Stimulated activated CD4-positive, alpha-beta T cell treated with anti-CD3 and anti-CD28 coated beads, Interleukin-12 subunit alpha, Interleukin-12 subunit beta, amount 100 ng/mL, for 48 hours (primary cell): ENCODE measurements around the gene THPO.

Source experiments
- DNase-seq, 3 donors: peaks; one replicate each; pipeline ENCODE4 v3.0.0-alpha.2; 2020; ENCODE audit warnings: low read depth in 2 of 3, low spot score in 1 of 3

Gene THPO

DNA sequence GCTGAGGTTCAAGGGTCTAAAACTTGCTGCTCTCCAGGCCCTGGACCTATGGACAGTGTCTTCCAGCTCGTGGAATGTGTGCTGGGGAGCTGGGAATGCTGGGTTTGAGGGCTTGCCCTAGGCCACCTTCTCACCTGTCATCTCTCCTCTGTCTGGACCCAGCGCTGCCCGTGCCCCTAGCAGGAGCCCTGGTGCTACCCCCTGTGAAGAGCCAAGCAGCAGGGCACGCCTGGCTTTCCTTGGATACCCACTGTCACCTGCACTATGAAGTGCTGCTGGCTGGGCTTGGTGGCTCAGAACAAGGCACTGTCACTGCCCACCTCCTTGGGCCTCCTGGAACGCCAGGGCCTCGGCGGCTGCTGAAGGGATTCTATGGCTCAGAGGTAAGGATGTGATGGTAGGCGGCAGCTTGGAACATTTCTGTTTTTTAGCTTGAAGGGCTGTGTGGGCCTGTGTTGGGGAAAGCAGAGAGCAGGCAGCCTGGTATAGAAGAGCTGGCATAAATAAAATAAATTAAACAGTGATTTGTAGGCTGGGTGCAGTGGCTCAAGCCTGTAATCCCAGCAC lies 6.9 kb upstream of the THPO start:
- DNase-seq, result no peak

DNA sequence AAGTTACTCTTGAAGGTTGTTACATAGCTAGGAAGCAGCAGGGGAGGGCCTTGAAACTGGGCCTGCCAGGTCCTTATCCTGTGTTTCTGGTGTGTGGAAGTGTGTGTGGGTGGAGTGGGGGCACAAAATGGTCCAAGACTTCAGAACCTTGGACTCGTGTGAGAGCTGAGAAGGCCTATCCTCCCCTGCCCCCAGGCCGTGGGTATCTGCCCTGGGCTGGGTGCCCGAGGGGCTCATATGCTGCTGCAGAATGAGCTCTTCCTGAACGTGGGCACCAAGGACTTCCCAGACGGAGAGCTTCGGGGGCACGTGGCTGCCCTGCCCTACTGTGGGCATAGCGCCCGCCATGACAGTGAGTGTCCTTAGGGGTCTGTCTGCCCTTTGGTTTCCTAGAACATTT lies 6.3 kb upstream of the THPO start:
- DNase-seq, result no peak

DNA sequence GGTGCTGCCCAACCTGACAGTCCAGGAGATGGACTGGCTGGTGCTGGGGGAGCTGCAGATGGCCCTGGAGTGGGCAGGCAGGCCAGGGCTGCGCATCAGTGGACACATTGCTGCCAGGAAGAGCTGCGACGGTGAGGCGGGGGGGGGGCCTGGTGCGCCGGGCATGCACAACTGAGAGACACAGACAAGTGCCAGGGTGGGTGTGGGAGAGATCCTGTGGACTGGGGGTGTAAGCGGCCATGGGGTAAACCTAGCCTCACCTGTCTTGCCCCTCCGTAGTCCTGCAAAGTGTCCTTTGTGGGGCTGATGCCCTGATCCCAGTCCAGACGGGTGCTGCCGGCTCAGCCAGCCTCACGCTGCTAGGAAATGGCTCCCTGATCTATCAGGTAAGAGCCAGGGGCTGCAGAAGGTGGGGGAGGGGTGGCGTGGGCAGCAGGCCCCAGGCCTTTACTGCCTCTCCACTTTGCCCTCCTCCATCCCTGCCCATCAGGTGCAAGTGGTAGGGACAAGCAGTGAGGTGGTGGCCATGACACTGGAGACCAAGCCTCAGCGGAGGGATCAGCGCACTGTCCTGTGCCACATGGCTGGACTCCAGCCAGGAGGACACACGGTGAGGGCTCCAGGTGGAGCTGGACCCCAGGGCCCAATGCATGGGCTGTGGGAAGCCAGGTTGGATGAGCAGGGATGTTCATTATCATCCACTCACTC lies 5.2 kb upstream of the THPO start:
- no peak for DNase-seq

DNA sequence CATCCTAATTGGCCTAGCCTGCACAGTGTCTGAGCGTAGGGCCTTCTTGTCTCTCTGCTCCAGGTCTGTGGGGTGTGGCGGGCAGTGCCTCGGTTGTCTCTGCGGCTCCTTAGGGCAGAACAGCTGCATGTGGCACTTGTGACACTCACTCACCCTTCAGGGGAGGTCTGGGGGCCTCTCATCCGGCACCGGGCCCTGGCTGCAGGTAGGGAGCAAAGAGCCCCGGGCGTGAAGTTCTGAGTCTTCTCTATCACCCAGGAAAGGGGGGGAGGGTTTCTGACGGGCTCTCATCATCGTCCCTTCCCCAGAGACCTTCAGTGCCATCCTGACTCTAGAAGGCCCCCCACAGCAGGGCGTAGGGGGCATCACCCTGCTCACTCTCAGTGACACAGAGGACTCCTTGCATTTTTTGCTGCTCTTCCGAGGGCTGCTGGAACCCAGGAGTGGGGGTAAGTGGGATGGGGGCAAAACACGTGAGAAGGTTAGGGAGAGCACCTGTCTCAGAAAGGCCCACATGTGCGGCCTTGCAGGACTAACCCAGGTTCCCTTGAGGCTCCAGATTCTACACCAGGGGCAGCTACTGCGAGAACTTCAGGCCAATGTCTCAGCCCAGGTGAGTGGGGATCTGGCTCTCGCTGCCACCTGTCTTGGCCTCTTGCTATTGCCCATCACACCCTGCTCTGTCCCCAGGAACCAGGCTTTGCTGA lies 4.5 kb upstream of the THPO start:
- DNase-seq, result no peak

DNA sequence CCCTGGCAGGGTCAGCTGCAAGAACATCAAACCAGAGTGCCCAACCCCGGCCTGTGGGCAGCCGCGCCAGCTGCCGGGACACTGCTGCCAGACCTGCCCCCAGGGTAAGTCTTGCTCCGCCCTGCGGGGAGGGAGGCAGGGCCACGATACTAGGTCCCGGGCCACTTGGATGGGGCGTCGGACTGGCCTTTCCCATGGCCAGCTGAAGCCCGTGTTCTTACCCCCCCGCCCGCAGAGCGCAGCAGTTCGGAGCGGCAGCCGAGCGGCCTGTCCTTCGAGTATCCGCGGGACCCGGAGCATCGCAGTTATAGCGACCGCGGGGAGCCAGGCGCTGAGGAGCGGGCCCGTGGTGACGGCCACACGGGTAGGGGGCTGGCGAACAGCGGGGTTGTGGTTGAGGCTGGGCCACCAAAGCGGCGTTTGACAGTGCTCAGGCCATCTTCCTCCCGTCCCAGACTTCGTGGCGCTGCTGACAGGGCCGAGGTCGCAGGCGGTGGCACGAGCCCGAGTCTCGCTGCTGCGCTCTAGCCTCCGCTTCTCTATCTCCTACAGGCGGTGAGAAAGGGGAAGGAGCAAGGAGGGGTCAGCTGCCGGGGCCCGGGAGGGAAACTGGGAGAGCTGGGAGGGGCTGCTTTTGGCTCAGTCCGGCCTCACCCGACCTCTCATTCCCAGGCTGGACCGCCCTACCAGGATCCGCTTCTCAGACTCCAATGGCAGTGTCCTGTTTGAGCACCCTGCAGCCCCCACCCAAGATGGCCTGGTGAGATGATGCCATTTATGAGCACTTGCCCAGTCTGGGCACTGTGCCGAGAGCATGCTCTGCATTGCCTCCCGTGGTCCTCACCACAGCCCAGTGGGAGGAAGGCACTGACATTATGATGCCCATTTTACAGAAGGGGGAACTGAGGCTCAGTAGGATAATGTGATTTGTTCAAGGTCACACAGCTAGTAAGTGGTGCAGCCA lies 3.5 kb upstream of the THPO start:
- DNase-seq, result no peak

DNA sequence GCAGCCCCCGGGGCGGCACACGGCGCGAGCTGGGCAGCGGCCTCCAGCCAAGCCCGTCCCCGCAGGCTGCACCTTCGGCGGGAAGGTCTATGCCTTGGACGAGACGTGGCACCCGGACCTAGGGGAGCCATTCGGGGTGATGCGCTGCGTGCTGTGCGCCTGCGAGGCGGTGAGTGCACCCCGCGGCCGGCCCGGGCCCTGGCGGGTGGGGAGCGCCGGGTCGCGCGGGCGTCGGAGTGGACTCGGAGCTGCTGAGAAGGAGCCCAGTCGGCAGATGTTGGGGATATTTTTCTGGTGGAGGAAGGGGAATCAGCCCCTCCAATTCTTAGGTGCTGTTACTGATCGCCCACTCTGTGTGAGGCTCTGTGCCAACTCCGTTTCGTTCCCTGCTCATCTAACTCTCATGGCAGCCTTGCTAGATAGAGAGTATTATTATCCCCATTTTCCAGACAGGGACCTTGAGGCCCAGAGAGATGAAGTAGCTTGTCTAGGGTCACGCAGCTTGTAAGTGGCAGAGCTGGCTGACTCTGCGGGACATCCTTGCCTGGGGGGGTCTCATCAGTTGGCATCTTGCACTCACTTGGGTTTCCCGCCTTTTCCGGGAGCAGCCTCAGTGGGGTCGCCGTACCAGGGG lies 2.7 kb upstream of the THPO start:
- no peak for DNase-seq

DNA sequence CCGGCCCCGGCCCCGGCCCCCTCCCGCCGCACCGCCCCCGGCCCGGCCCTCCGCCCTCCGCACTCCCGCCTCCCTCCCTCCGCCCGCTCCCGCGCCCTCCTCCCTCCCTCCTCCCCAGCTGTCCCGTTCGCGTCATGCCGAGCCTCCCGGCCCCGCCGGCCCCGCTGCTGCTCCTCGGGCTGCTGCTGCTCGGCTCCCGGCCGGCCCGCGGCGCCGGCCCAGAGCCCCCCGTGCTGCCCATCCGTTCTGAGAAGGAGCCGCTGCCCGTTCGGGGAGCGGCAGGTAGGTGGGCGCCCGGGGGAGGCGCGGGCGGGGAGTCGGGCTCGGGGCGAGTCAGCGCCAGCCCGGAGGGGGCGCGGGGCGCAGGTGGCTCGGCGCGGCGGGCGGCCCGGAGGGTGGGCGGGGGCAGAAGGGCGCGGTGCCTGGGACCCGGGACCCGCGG lies 2.2 kb upstream of the THPO start:
- no peak for DNase-seq

DNA sequence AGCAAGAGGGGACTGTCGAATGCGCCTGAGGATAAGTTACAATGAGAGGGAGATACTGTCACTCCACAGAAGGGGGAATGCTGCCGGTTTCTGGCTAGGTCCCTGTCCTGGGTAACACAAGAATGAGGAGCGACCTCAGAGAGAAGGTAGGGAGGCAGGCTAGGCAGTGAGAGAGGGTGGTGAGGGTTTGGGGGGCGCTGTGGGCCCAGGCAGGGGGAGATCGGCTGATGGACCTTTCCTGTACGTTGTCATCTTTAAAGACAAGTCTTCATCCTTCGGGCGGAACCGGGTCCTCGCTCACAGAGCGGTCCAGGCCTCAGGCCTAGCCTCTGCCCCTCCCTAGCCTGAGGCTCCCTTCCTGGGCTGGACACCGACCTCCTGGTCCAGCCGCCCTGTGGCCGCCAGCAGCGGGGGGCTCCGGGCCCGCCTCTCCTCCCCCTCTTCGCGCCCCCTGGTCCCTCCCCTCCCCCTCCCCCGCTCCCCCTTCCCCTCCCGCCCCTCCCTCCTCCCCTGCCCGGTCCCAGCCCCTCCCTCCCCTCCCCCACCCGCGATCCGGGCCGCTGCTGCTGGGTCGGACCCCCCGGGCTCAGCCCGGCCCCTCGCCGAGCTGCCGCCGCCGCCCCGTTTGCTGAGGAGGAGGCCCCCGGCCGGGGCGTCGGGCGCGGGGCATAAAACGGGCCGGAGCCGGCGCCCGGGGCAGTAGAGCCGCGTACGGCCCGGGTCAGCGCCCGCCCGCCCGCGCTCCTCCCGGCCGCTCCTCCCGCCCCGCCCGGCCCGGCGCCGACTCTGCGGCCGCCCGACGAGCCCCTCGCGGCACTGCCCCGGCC lies 1.6 kb upstream of the THPO start, which contains the start of gene CHRD:
CHRD (plus strand) TSS at position 697 of the 827 bp plus-strand sequence. CDS start 265 bp downstream, outside the sequence.
- DNase-seq, result no peak

DNA sequence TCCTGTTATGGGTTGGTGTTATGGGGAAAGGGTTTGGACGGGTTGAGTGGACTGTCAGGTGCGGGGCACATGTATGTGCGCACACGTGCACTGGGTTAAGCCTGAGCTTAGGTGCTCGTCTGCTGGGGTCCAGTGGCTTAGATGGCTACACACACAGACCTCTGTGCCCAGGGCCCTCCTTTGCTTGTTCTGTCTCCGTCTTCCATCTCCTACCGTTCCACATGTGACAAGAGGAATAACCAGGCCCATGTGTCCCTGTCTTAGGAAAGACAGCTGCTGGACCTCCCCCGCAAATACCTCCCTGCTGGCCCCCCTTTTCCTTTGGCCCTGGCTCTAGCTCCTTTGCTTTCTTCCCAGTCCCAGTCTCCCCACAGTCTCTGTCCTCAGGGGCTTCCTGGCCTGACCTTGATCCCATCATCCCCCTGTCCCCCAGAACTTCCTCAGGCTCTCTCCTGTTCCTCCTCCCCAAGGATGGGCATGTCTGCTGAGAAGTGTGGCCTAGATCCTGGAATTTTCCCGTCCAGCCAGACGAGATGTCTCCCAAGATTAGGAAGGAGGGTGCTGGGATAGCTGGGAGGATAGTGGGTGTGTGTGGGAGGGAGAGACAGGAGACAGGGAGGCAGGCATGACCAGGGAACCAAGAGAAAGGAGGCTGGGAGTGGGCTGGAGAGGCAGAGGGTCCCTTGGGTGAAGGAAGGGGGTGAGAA lies 797 bp upstream of the THPO start:
- no peak for DNase-seq

DNA sequence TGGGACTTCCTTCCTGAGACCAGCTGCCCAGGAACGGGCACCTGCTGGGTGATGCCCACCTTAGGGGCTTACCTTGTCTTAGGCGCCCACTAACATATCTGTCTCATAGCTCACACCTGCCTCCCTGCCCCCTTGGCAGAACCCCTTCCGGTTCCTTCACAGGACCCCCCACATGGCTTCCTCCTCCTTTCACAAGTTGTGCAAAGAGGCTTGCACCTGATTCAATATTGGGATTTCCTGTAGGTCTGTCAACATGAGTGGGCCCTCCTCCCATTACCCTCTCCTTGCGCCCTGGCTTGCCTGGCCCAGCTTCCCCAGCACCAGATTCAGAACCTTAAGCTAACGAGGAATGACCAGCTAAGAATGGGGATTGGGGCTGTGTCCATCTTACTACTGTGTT lies 633 bp downstream of the THPO start:
- DNase-seq, result no peak

DNA sequence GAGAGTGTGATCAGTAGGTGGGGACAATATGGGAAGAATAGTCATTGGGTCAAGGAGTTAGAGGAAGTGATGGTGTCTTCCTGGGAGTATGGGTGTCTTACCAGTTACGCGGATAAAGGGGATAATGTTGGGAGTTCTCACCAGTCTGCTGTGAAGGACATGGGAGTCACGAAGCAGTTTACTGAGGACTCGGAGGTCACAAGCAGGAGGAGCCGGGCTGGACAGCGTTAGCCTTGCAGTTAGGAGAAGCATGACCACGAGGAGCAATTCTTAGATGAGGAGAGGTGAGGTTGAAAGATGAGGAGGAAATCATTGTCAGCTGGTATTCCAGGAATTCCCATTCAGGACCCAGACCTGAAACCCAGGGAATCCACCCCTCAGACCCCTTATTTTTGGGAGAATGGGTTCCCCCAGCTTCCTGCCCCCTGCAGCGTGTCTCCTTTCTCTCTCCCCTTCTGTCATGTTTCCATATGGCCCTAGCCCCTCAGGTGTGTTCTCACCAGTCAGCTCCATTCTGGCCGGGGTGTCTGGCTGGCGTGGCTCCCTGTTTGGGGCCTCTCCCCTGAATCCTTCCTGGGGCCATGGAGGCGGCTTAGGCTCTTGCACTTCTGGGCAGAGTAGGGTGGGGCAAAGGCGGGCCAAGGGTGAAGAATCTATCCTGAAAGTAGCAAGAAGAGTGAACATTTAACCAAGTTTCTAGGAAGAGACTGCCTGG lies 2.1 kb downstream of the THPO start:
- no peak for DNase-seq

DNA sequence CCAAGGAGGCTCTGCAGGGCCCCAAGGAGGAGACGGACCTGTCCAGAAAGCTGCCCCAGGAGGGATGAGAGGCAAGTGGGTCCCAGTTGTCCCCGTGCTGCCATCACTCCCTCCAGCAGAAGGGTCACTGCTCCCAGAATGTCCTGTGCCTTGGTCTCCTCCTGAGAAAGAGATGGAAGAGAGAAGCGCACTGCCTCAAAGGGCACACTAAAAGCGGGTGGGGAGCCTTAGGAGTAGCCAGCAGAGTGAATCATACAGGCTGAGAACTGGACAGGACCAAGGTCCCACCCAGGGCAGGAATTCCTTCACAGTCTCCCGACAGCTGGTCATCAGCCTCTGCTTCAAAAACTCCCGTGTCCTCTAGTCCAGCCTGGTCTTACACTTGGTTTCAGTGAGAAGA lies 4.6 kb downstream of the THPO start:
- DNase-seq, result no peak

DNA sequence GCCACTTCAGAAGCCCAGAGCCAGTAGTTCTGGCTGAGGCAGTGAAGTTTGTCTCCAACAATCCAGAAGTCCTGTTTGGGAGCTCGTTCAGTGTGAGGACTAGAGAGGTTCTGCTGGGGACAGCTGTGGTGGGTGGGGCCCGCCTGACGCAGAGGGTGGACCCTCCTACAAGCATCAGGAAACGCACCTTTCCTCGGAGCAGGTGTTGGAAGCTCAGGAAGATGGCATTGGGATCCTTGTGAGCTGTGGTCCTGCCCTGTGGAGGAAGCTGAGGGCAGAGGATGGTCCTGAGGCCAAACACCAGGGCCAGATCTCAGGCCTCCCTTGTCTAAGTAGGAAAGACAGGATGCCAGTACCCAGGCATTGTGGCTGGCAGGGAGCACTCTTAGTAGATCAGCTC lies 5.1 kb downstream of the THPO start:
- DNase-seq, result no peak

DNA sequence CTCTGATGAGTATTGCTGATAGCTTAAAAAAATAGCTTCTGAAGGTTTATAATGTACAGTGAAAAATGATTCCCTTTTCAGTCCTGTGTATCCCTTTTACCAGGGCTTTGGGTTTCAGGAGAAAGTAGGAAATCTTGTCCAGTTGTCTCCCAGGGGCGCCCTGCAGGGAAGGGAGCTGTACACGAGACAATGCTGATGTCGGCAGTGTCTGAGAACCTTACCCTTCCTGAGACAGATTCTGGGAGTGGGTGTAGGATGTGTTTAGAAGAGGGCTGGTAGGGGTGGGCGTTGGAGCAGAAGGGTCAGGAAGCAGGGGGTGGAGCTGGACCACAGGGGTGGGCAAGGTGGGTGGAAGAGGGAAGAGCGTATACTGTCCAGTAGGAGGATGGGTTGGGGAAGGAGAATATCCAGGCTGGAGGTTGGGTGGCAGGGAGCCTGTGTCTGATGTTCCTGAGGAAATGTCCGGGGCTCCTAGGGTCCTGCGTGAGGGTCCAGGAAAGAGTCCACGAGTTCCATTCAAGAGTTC lies 5.6 kb downstream of the THPO start:
- no peak for DNase-seq

DNA sequence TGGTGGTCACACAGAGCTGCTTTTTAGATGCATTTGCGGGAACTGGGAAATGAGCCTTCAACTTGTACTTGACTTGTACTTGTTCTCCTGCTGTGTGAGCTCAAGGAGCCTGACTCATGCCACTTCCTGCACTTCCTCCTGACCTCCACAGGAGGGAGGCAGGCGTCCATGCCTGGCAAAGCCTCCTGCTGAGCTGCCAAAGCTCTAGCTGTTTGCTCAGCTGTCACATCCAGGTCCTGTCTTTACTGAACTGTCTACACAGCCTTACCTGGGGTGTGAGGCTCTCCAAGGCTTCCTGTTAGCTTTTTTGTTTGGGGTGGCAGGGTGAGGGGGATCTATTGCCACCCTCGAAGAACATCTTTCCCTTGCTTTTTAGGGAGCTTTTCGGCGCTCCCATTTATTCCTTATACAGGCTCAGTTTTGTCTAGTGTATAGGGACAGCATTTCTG lies 6.4 kb downstream of the THPO start:
- peak; percentile 44 to 50 (median 44) for DNase-seq

DNA sequence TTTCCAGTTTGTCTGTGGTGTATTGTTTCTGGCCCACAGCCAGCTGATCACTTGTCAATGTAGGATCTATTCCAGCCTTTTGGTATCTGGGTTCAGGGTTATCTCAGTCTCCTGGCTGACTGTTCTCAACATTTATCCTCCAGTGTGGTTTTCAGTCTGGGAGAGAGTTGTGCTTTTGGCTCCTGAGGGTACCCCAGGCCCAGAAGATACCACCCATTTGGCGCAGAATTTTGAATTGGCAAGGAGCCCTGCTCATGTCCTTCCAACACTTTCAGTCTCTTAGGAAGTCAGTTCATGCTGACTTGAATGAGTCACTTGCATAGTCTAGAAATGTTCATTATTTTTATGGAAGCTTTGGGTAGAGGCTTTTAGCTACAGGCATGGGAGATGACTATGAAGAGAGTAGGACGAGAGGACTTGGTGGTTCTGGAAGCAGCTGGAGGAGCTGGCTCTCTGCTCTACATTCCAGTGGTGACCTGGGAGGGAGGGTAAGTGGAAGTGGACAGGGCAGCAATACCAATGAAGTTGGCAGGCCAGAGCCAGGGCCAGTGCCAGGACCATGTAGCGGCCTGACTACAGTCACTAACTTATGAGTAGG lies 9.3 kb downstream of the THPO start:
- DNase-seq, result no peak

DNA sequence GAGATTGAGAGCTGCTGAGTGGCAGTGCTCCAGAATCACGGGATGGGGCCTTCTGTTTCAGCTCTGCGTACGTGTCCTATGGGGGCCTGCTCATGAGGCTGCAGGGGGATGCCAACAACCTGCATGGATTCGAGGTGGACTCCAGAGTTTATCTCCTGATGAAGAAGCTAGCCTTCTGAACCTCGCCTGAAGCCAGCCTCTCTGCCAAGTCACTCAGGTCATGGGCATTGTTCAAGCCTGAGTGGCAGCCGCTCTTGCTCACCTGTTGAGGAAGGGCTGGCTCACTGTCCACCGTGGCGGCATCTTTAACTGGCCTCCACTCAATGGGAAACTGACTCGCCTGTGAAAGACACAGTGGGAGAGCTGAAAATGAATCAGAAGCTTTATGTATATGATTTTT lies 9.9 kb downstream of the THPO start:
- DNase-seq, result no peak
